GM18511 (cell line): ENCODE data around the gene DDC.

Source experiments
- ATAC-seq: cut with Tn5 transposase; IDR thresholded peaks from one replicate; pipeline ENCODE4 v1.9.1; 2021; ENCODE audit warnings: mild to moderate bottlenecking, moderate library complexity; ENCODE audit not compliant: unreplicated experiment

DDC gene, protein sequence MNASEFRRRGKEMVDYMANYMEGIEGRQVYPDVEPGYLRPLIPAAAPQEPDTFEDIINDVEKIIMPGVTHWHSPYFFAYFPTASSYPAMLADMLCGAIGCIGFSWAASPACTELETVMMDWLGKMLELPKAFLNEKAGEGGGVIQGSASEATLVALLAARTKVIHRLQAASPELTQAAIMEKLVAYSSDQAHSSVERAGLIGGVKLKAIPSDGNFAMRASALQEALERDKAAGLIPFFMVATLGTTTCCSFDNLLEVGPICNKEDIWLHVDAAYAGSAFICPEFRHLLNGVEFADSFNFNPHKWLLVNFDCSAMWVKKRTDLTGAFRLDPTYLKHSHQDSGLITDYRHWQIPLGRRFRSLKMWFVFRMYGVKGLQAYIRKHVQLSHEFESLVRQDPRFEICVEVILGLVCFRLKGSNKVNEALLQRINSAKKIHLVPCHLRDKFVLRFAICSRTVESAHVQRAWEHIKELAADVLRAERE

DNA sequence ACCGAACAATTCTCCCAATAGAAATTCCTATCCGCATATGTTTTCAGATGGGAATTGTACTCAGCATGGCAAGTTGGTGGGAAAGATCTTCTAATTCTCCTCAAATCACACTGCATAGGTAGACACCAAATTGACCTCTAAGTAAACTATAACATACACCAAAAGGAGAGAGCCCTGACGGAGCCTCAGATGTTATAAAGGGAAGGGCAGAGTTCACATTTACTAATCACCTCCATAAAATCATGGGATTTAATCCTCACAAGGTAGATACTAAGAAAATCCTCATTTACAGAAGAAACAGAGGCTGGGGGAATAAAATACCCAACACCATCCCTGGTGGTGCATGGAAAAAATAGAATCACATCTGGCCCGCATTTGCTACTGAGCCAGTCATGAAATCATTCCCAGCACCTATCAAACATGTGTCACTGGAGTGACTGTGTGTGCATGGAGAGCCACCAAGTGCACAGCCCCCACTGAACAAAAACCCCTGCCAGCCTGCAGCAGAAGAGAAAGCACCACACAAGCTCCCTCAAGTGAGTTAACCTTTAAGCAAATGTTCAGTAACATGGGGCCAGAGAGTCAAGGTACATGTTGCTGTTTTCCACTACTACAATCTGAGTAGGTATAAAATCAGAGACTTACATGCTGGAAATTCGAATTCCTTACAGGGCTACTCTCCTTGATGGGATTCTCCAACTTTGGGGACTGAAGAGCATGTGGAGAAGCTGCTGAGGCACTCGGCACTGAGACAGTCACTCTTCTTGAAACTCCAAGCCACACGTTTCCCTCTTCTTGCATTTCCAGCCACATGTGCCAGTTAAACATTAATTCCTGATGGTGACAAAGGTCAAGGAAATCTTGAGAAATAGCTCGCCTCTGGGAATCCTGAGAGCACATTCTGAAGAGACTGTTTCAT is at the start of gene DDC:
TSS of gene DDC (minus strand) at position 766 of the 919 bp plus-strand sequence. CDS start 21,320 bp downstream, outside the sequence.
- ATAC-seq = no peak

DNA sequence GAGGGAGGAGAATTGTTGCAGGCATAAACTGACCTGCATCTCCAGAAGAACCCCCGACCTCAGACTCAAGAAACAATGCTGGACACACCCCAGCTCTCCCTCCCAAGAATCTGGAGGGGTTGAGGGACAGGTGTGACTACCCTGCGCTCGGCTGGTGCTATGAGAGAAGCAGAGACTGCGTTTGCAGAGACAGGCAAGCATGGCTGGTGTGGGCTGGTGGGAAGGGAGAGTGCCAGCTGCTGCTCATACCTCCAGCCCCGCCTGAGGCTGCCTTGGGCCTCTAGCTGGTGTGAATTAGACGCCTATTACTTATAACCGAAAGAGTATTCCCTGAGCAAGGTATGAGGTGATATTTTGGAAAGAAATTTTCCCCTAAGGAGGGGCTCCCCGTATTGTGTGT is 48.3 kb upstream of the DDC start:
- ATAC-seq = no peak

DNA sequence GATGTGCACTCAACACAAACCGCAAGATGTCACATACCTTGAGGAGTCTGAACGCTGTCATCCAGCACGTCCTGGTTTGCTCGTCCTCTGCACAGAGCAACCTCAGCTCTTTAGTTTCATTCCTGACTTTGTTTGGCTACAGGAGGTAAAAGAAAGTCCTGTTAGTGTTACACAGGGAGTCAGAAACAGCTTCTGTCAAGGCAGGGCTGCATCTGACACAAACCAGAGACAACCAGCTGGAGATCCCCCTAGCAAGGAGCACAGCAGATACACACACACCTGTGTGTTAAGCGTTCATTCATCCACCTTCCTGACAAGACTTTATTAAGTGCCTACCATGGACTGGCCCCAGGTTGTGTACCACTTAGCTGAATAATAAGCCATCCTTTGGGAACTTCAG is 47.5 kb upstream of the DDC start:
- ATAC-seq = no peak

DNA sequence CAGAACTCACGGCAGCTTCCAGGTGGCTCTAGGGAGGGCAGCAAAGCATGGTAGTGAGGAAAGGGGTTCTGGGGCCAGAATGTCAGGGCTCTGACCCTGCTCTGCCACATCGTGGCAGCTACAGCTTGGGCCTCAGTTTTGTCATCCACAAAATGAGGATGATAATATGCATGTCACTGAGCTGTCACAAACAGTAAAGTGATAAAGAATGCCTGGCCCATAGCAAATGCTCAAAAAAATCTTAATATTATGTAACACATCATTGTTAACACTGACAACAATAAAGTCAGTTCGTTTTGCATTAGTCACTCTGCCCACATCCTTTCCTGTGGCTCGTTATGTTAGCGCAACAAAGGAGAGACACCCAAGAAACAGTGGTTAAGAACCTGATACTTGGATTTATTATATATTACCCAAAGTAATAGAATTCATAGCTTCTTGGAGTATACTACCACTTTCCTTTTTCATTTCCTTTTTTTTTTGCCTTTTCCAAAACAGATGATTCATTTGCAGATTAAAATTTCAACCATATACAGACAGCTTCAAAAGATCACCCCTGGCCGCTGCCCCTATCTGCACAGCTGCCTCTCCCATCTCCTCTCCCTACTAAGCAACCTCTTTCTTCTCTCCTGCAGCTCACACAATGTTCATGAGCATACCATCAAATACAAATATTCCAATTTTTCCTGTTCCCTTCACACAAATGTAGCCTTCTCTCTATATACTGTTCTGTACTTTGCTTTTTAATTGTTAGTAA is 45.5 kb upstream of the DDC start:
- peak; percentile 81 for ATAC-seq

DNA sequence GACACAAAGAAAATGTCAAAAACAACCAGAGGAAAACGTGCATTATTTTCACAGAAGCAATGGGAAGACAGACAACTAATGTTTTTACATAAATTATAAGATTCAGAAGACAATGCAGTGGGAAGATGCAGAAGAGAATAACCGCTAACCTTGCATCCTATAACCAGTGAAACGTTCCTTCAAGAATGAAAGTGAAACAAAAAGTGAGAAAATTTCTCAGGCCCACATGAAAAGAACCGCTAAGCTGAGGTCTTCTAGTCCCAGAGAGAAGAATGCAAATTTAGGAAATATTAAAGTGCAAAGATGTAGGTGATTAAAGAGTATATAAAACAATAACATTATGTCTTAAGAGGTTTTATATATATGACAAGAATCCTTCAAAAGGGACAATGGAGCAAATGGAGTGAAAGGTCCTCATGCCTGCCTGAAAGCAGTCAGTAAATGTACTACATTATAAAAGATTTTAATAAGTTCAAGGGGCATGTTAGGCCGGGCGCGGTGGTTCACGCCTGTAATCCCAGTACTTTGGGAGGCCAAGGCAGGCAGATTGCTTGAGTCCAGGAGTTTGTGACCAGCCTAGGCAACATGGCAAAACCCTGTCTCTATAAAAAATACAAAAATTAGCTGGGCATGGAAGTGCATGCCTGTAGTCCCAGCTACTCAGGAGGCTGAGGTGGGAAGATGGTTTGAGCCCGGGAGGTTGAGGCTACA is 43.1 kb upstream of the DDC start:
- no peak for ATAC-seq

DNA sequence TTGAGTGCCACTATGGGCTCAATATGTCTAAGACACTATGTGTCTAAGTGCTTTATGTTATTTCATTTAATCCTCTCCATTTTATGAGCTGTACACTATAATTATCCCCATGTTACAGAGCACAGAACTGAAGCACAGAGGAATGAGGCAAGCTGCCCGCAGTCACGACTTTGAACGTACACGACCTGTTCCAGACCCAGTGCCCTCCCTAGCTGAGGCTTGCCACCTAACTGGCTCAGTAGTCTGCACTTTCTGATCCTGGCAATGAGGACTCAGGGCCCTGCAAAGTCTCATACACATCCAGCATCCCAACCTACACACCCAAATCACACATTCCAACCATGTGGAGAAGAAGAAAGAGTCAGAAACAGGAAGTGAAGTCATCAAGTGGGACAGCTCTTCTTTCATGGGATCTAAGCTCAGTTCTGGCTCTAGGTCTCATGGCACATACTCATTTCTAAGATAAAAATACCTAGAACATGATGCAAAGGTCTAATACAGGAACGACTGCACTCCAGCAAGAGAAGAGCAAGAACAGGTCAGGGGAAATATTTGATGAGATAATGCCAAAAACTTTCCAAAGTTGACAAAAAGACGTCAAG is 42.4 kb upstream of the DDC start:
- no peak for ATAC-seq

DNA sequence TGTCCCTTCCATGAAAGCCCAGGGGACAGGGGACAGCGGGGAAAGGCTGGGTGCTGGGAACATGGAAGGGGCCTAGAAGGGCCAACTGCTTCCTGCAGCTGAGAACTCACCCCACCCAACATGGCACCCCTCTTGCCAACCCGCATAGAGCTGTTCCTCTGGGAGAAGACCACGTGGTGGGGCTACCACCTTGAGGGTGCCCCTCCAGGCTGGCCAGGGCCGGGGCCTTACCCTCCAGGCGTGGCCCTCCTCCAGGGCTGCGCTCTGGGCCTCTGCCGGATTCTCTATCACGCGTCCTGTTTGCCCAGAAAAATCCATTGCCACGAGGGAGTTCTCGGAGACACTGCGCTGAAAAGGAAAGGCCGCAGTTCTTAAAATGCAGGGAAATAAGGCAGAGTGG is 39.9 kb upstream of the DDC start:
- no peak for ATAC-seq

DNA sequence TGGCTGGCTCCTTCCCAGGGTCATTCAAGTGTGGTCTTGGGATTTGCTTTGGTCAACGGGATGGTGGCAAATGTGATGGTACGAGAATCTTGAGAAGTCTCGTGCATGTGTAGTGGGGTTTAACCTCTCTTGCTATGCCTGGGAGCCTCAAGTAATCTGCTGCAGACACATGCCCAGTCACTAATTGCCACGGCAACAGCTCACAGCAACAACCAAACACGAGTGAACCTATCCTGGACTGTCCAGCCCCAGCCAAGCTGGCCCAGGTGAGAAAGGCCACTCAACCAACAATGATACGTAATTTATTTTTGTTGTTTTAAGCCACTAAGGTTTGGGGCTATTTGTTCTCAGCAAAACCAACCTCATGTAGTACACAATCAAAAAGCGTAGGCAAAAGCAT is 38.1 kb upstream of the DDC start:
- no peak for ATAC-seq

DNA sequence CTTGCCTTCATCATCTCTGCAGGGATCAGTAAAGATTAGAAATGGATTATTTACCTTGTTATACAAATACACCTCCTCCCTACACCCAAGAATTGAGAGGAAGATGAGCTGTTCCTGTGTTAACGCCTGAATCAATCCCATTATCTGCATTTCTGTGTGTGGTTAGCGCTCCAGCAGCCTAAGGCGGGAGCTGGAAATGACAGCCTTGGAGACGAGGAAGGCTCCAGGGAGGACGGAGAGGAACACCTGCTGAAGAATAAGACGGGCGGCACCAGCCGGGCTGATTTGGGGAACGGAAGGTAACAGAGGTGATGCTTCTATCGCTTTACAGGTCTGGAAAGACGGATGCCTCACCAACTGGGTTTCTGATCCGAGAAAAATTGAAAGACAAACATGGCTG is 34.2 kb upstream of the DDC start:
- no peak for ATAC-seq

DNA sequence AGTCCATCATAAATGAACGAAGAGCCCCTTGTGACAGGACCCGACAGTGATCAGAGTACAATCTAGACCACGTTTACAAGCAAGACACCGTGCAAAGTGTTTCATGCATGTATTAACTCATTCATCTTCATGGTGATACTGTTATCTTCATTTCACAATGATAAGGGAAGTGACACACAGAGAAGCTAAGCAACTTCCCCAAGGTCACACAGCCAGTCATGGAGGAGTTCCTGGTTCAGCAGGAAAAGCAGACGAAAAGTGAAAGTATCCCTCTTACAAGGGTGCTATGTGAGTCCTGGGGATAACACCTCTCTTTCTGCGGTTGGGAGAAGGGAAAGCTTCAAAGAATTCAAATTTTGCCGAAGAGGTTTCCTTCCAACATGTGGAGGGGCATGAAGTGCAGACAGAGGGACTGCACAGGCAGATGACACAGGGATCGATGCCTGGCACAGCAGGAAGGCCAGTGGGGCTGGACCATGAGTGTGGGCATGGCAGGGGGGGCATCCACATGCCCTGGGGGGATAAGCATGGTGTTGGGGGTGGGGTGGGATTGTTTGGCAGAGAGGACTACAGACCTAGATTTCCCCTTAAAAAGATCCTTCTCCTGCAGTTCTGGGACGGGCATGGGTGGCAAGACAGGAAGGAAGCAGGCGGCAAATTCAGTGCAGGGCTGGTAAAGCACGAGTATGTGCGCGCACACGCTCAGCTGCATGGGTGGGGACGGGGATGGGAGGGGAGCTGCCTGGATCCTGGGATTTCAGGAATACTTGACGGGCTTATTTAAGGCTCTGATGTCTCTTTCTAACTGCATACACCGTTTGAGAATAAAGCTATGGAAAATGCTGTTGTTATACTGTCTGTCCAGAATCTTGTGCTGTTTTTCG is 33.5 kb upstream of the DDC start:
- no peak for ATAC-seq

DNA sequence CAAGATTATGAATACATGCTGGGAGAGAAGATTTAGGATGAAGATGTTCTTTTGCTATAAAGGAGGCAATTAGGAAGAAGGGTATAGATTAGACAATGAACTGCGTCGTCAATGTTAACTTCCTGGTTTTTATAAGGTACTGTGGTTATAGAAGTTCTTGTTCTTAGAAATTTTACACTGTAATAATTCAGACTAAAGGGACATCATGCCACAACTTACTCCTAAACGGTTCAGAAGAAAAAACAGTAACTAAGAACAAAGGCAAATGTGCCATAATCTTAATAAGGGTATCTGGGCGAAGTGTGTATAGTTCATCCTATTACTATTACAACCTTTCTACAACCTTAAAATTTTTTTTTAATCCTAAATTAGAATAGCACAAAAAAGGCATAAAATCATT is 31.3 kb upstream of the DDC start:
- ATAC-seq = no peak

DNA sequence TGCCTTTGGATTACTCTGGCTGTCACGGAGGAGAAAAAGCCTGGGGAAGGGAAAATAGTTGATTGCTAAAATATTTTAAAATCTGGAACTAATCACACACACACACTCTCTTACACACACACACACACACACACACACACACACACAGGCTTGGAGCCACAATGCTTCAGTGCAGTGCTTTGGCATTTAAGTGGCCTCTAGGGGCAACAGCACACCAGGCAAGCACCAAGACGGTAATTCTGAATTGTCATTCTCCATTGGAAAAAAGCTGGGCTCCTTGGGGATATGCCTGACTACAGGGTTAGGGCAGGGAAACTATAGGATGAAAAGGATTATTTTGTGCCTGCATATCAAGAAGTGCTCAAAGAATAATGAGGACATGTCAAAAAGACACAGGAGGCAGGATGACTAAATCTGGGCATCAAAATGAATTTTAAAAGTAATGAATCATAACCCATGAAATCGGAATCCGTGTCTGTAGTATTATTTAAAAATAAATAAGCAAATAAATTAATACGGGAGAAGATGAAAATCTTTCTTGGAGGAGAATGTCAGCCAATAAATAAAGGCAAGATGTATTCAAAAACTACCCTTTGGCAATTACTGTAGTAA is 30.4 kb upstream of the DDC start:
- ATAC-seq = peak; percentile 21

DNA sequence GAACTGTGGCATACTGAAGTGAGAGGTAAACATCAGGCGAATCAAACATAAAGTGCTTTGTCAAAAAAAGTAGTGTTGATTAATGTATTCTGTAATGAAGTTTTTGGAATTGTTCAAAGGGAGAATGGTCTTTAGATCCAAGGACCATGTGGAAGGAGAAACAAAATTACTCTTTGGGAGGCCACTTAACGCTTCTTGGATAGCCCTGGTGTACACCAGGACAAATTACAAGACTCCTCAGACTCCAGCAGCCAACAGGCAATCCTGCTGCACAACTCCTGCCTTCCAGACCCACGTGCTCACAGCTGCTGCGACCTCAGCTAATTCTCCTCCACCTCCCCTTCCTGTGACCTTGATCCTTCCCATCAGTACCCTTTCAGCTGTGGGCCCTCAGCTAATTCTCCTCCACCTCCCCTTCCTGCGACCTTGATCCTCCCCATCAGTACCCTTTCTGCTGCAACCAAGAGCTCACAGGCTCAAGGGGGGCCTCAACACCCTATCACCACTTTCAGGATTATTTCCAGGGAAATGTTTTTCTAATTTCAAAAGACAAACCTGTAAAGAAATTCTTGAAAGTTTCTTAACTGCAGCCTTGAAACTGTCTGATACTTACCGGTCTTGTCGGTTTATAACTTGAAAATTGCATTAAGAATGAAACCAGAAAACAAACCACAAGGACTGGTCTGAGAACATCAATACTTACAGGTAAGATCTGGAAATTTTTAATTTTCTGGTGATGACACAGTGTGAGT is 29.7 kb upstream of the DDC start:
- peak; percentile 56 for ATAC-seq

DNA sequence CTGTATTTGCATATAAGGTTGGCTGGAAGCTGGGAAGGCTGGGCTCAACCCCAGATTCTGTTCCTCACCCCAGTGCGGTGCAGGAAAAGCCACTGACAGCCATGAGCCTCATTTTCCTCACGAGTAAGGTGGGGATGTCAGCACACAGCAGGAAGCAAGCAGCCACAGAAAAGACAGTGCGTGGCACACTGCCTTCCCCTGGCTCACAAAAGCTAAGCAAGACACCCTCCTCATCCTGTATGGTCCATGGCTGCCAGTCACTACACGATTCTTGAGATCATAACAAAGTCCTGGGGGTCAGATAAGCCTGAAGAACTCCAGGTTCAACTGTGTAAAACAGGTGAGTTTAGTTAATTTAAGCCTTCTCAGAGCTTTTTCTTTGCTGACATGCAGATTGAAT is 28.9 kb upstream of the DDC start:
- ATAC-seq = no peak

DNA sequence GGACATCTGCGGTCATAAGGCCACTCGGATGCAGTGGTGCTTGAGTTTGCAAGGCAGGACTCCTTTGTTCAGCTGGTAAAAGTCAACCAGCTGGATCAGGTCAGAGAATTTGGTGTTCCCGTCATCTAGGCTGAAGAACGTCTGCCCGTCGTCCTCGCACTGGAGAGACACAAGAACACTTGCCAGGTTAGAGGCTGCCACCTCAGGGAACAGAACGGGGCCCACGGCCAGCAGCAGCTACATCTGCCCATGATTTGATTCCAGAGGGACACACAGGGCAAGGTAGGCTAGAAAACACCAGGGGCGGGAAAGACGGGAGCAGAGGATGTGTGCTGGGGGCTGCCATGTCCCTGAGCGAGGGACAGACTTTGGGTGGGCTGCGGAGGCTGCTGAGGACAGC is 27.7 kb upstream of the DDC start:
- ATAC-seq = no peak

DNA sequence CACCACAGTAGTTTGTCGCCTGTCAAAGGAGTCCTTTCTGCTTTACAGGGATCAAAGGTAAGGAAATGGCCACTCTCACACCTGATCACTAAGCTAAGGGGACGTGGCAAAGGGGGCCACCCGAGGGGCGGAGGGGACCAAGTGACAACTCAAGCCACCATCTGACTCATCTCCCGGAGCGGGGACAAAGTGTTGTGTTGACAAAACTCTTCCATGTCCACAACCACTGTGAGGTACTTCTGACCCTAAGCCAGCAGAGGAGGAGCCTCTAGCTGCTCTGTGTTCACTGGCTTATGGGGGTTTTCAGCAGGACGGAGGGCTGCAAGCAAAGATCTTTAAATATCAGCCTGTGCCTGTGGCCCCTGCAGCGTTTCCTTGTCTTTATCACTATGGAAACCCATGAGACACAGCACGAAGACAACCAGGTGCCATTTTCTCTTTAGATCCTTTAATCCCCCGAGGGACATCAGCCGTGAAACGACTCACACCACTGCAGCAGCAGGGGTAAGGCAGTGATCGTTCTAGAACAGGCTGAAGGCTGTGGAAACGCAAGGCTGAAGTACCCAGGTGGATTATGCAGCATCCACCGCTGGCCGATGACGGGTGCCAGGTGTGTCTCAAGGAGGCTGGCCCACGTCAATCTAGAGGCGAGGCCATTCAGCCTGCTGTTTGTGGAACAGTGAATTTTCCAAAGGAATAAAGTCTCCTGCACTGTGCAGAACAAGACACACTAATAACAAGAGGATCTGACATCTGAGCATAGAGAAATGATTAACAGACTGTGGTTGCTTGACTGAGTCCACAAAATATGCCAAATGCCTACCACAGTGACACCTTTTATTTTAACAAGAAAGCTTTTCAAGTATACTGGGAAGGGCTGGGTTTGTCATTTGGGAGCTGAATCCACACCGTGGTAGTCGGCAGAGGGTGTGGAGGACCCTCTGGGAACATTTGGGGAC is 26.6 kb upstream of the DDC start:
- ATAC-seq = peak; percentile 69

DNA sequence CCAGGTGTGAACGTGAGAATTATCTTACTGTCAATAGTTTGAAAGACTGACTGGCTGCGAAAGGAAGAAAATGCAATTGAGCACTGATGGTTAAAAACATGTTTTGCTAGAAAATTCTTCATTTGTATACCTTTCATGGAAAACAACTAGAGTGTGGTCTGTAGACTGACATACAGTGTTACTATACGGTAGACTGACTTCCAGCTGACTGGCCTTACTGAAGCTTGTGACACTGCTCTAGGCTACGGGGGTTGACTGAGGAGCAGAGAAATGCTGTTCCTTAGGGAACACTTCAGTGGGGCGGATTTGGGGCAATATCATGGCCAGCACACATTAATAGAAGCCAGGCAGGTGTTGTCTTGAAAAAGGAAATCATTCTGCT is 25.9 kb upstream of the DDC start:
- no peak for ATAC-seq
